ENCODE results near the gene METRN.

DNA sequence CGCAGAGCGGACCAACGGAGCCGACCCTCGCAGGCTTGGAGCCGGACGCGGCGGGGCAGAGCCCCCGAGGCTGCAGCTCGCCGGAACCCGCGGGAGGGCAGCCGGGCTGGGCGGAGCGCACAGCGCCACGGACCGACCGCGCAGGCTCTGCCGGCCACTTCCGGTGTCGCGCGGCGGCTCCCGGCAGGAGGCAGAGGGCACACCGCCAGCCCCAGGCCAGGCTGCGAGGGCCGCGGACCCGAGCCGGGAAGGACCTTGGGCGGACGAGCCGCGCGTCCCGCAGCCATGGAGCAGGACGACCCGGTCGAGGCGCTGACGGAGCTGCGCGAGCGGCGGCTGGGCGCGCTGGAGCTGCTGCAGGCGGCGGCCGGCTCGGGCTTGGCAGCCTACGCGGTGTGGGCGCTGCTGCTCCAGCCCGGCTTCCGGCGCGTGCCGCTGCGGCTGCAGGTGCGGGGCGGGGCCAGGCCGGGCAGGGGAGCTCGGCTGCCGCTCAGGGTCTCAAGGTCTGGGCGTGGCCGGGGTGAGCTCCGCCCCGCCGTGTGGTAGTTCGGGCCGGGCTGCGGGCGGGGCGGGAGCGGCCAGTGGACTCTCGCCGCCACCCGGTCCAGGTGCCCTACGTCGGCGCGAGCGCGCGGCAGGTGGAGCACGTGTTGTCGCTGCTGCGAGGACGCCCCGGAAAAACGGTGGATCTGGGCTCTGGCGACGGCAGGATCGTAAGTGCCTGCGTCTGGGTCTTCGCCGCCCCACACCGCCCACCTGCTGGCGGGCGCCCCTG, 6.3 kb downstream of the METRN start, which contains the start of gene ANTKMT:
- TF ChIP-seq, protein P1, sequence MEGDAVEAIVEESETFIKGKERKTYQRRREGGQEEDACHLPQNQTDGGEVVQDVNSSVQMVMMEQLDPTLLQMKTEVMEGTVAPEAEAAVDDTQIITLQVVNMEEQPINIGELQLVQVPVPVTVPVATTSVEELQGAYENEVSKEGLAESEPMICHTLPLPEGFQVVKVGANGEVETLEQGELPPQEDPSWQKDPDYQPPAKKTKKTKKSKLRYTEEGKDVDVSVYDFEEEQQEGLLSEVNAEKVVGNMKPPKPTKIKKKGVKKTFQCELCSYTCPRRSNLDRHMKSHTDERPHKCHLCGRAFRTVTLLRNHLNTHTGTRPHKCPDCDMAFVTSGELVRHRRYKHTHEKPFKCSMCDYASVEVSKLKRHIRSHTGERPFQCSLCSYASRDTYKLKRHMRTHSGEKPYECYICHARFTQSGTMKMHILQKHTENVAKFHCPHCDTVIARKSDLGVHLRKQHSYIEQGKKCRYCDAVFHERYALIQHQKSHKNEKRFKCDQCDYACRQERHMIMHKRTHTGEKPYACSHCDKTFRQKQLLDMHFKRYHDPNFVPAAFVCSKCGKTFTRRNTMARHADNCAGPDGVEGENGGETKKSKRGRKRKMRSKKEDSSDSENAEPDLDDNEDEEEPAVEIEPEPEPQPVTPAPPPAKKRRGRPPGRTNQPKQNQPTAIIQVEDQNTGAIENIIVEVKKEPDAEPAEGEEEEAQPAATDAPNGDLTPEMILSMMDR (IDR thresholded peaks at IDR 0.05): peak; percentile 6; the same call in 1 of the 2 replicates
- TF ChIP-seq ZFX (IDR thresholded peaks at IDR 0.05; ENCODE audit: borderline replicate concordance): no peak

All from 22Rv1 (cell line).